ENCODE measurements around the gene UGDH.

DNA sequence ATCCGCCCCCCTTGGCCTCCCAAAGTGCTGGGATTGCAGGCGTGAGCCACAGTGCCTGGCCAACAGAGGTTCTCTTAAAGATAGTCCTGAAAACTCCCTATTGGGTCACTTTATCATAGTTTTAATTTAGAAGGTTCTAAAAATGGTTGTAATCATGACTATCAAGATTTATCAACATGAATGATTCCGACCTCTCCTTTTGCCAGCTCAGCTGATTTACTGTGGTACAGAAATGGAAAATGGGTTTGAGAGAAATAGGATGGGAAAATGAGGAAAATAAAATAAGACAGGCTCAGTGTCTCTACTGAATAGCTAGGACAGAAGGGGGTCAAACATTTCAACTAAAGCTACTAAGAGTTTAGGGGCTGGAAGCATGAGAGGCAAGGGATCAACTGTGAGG is 28.2 kb upstream of the UGDH start:
- TF ChIP-seq, protein P1, sequence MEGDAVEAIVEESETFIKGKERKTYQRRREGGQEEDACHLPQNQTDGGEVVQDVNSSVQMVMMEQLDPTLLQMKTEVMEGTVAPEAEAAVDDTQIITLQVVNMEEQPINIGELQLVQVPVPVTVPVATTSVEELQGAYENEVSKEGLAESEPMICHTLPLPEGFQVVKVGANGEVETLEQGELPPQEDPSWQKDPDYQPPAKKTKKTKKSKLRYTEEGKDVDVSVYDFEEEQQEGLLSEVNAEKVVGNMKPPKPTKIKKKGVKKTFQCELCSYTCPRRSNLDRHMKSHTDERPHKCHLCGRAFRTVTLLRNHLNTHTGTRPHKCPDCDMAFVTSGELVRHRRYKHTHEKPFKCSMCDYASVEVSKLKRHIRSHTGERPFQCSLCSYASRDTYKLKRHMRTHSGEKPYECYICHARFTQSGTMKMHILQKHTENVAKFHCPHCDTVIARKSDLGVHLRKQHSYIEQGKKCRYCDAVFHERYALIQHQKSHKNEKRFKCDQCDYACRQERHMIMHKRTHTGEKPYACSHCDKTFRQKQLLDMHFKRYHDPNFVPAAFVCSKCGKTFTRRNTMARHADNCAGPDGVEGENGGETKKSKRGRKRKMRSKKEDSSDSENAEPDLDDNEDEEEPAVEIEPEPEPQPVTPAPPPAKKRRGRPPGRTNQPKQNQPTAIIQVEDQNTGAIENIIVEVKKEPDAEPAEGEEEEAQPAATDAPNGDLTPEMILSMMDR (IDR thresholded peaks at IDR 0.05; ENCODE audit: low read length): no peak
- no peak for TF ChIP-seq EZH2phosphoT487 (IDR thresholded peaks at IDR 0.05; ENCODE audit: low read length)
- TF ChIP-seq EZH2 (optimal IDR thresholded peaks at IDR 0.05; ENCODE audit: low read depth, low read length): no peak
